HCT116 (cell line): ENCODE data around the gene ATP6V1G3. TPM values are rescaled to one million over a fixed set of nuclear protein-coding genes. Genes with fewer than 3 reads are reported as not detected.

Experiments
- ATAC-seq: fragments of 200-7000 bp; cut with Tn5 transposase; 2 replicates; pipeline ENCODE4 v1.9.1; 2020; ENCODE audit warnings: mild to moderate bottlenecking, moderate library complexity
- BruUV-seq: library from RNA; stranded (reverse); fragments of 400-500 nt; replicated peaks from 2 replicates; lab custom pipeline; 2021; lab: Mats Ljungman, UMichigan
- CTCF ChIA-PET: fragments of 300-600 bp; sonication (Branson Sonifier 250); formaldehyde crosslinking; loops from one replicate; lab custom pipeline; 2021; ENCODE audit warnings: antibody characterized with exemption; lab: Charles Lee
- POLR2A ChIA-PET: fragments of 300-600, 350-600 bp; sonication (Branson Sonifier 250); formaldehyde crosslinking; loops from one replicate; lab custom pipeline; 2021; ENCODE audit warnings: antibody characterized with exemption; lab: Charles Lee
- RAD21 ChIA-PET, 2 experiments: fragments of 300-600 bp; sonication (Branson Sonifier 250); formaldehyde crosslinking; loops; one replicate each; lab custom pipeline; 2023; ENCODE audit warnings: low total read pairs in 2 of 2; ENCODE audit not compliant: uncharacterized antibody in 2 of 2, unreplicated experiment in 2 of 2, low non-redundant PET in 1 of 2; lab: Charles Lee
- DNase-seq: peaks from one replicate; pipeline ENCODE4 v3.0.0-alpha.2; 2010; ENCODE audit warnings: low read depth, low spot score
- H2AFZ ChIP-seq: fragments of 200-600 bp; shearing (Covaris generic), sonication (generic); 2 replicates; pipeline ENCODE4 v1.6.1; 2017; ENCODE audit warnings: low read depth, mixed run types, mixed read lengths, antibody characterized with exemption, low read length; ENCODE audit not compliant: poor library complexity, severe bottlenecking
- H3K27ac ChIP-seq: 2 replicates; pipeline ENCODE4 v1.5.1; 2012; ENCODE audit warnings: low read depth, low read length
- H3K27me3 ChIP-seq: fragments of 200-600 bp; sonication (generic); 2 replicates; pipeline ENCODE4 v1.6.1; 2016; ENCODE audit warnings: mixed run types, low read length, mixed read lengths; ENCODE audit not compliant: insufficient read depth
- H3K36me3 ChIP-seq, 2 experiments: fragments of 200-500 bp in 1 of 2; fragments of 200-600 bp in 1 of 2; sonication (Bioruptor generic) in 1 of 2; sonication (generic) in 1 of 2; 2 replicates each; pipeline versions ENCODE4 v1.5.1 to v1.6.1; 2014 to 2016; ENCODE audit warnings: low read length in 2 of 2, inconsistent platforms in 1 of 2, mixed read lengths in 1 of 2, mixed run types in 1 of 2; ENCODE audit not compliant: insufficient read depth in 2 of 2, control insufficient read depth in 1 of 2
- H3K4me1 ChIP-seq, 2 experiments: fragments of 200-600 bp in 1 of 2; sonication (generic) in 1 of 2; 2 replicates each; pipeline versions ENCODE4 v1.5.1 to v1.6.1; 2012 to 2017; ENCODE audit warnings: low read length in 2 of 2, inconsistent platforms in 1 of 2, mild to moderate bottlenecking in 1 of 2, mixed read lengths in 1 of 2, mixed run types in 1 of 2, moderate library complexity in 1 of 2; ENCODE audit not compliant: insufficient read depth in 2 of 2, control insufficient read depth in 1 of 2
- H3K4me2 ChIP-seq: fragments of 200-600 bp; sonication (generic); 2 replicates; pipeline ENCODE4 v1.6.1; 2017; ENCODE audit warnings: mixed run types, low read length, mixed read lengths
- H3K4me3 ChIP-seq, 2 experiments: fragments of 200-600 bp in 1 of 2; sonication (generic) in 1 of 2; replicated peaks in 1 of 2; 2 replicates each; pipeline ENCODE4 v1.5.1; 2011 to 2016; ENCODE audit warnings: low read length in 2 of 2, control low read depth in 1 of 2, low read depth in 1 of 2, mild to moderate bottlenecking in 1 of 2, mixed read lengths in 1 of 2, mixed run types in 1 of 2
- H3K79me2 ChIP-seq: fragments of 200-600 bp; sonication (generic); 2 replicates; pipeline ENCODE4 v1.6.1; 2017; ENCODE audit warnings: mild to moderate bottlenecking, mixed run types, low read length, moderate library complexity, mixed read lengths; ENCODE audit not compliant: insufficient read depth
- H3K9ac ChIP-seq: fragments of 200-600 bp; sonication (generic); 2 replicates; pipeline ENCODE4 v1.6.1; 2016; ENCODE audit warnings: low read length, mixed read lengths
- H3K9me2 ChIP-seq: fragments of 200-600 bp; sonication (generic), shearing (Covaris generic); 2 replicates; pipeline ENCODE4 v1.6.1; 2017; ENCODE audit warnings: mixed run types, mild to moderate bottlenecking, moderate library complexity; ENCODE audit not compliant: insufficient read depth
- H3K9me3 ChIP-seq, 2 experiments: fragments of 200-500 bp in 1 of 2; fragments of 200-600 bp in 1 of 2; sonication (Bioruptor generic) in 1 of 2; sonication (generic) in 1 of 2; 2 replicates each; pipeline ENCODE4 v1.6.1; 2014 to 2017; ENCODE audit warnings: low read length in 2 of 2, mixed read lengths in 2 of 2, inconsistent platforms in 1 of 2, low read depth in 1 of 2, mild to moderate bottlenecking in 1 of 2, mixed run types in 1 of 2, moderate library complexity in 1 of 2; ENCODE audit not compliant: control insufficient read depth in 1 of 2, insufficient read depth in 1 of 2
- H4K20me1 ChIP-seq: fragments of 200-600 bp; sonication (generic), shearing (Covaris generic); 2 replicates; pipeline ENCODE4 v1.6.1; 2017; ENCODE audit warnings: mixed run types, mild to moderate bottlenecking, moderate library complexity; ENCODE audit not compliant: insufficient read depth
- CEBPB ChIP-seq: IDR thresholded peaks from 2 replicates; pipeline ENCODE4 v1.6.1; 2012; ENCODE audit warnings: low read depth
- EGR1 ChIP-seq: IDR thresholded peaks from 2 replicates; pipeline ENCODE4 v1.6.1; 2012; ENCODE audit warnings: low read depth
- EZH2 ChIP-seq: fragments of 200-600 bp; sonication (generic); IDR thresholded peaks from 2 replicates; pipeline ENCODE4 v1.6.1; 2017; ENCODE audit warnings: antibody characterized with exemption, mixed run types
- EZH2phosphoT487 ChIP-seq: fragments of 200-600 bp; IDR thresholded peaks from 2 replicates; pipeline ENCODE4 v1.6.1; 2018; ENCODE audit warnings: antibody characterized with exemption, borderline replicate concordance
- FOSL1 ChIP-seq: IDR thresholded peaks from 2 replicates; pipeline ENCODE4 v1.6.1; 2012; ENCODE audit warnings: low read depth
- JUND ChIP-seq: IDR thresholded peaks from 2 replicates; pipeline ENCODE4 v1.6.1; 2012
- POLR2A ChIP-seq: IDR thresholded peaks from 2 replicates; pipeline ENCODE4 v1.7.0; 2011; ENCODE audit warnings: borderline replicate concordance; ENCODE audit not compliant: insufficient read depth, insufficient read length; ENCODE audit errors: extremely low read depth
- POLR2AphosphoS5 ChIP-seq: IDR thresholded peaks from 2 replicates; pipeline ENCODE4 v1.6.1; 2011; ENCODE audit warnings: mild to moderate bottlenecking, low read depth, low read length, moderate library complexity
- RAD21 ChIP-seq: IDR thresholded peaks from 2 replicates; pipeline ENCODE4 v1.6.1; 2012; ENCODE audit warnings: low read depth, mild to moderate bottlenecking
- SIN3A ChIP-seq: IDR thresholded peaks from 2 replicates; pipeline ENCODE4 v1.6.1; 2012; ENCODE audit warnings: low read depth
- SP1 ChIP-seq: IDR thresholded peaks from 2 replicates; pipeline ENCODE4 v1.6.1; 2012; ENCODE audit warnings: low read depth
- SRF ChIP-seq: IDR thresholded peaks from 2 replicates; pipeline ENCODE4 v1.6.1; 2012; ENCODE audit warnings: low read depth
- TCF7L2 ChIP-seq: IDR thresholded peaks from 2 replicates; pipeline ENCODE4 v1.7.0; 2011; ENCODE audit warnings: borderline replicate concordance, inconsistent platforms; ENCODE audit not compliant: insufficient read depth, insufficient read length; ENCODE audit errors: extremely low read depth
- YY1 ChIP-seq: IDR thresholded peaks from 2 replicates; pipeline ENCODE4 v1.6.1; 2011; ENCODE audit warnings: low read length, low read depth, moderate library complexity, mild to moderate bottlenecking; ENCODE audit not compliant: insufficient replicate concordance; ENCODE audit errors: extremely low read depth
- ZFX ChIP-seq: fragments of 450-650 bp; IDR thresholded peaks from 2 replicates; pipeline ENCODE4 v1.6.1; 2017
- ZNF274 ChIP-seq: fragments of 200-500 bp; sonication (Bioruptor generic); IDR thresholded peaks from 2 replicates; pipeline ENCODE4 v1.6.1; 2014; ENCODE audit warnings: mild to moderate bottlenecking, low read depth, low read length, inconsistent platforms
- intact Hi-C: fragments of 100-400 bp; cut with micrococcal nuclease; formaldehyde crosslinking; loops from 2 replicates; pipeline ENCODE4 v1.10.0; 2022
- total RNA-seq: library from RNA; stranded (reverse); gene quantifications from one replicate; pipeline ENCODE4 v1.2.1, GENCODE V29; 2021; ENCODE audit not compliant: unreplicated experiment
- TF ChIP-seq, protein P1 (sequence below), 3 experiments: fragments of 200-600 bp in 1 of 3; sonication (generic) in 1 of 3; IDR thresholded peaks in 2 of 3; conservative IDR thresholded peaks in 1 of 3; 2 replicates each; pipeline ENCODE4 v1.5.1; 2012 to 2017; ENCODE audit warnings: low read depth in 2 of 3, low read length in 2 of 3, antibody characterized with exemption in 1 of 3, borderline replicate concordance in 1 of 3, control low read depth in 1 of 3, mild to moderate bottlenecking in 1 of 3, mixed read lengths in 1 of 3, mixed run types in 1 of 3, moderate library complexity in 1 of 3; ENCODE audit not compliant: insufficient read depth in 1 of 3
- TF ChIP-seq, protein P2 (sequence below): IDR thresholded peaks from 2 replicates; pipeline ENCODE4 v1.6.1; 2012

Gene ATP6V1G3
- total RNA-seq, 1 experiment from 2014 or later = not detected

DNA sequence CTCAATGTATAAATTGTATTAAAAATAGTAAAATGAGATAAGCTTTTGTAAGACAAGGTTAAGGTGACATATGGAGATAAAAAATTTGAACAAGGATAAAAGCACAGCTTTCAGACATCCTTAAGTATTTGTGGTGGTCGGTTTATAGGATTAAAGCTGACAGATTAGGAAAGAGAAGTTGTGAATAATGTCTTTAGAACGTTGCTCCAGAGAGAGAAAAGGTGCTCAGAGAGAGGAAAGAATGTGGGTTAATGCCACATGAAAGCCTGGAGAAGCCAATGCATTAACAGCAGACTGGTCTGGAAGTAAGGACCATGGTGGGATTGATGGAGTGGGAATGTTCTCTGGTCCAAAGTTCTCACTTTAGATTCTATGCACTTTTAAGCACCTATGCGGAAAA lies 44.8 kb downstream of the ATP6V1G3 start:
- no peak for TF ChIP-seq SRF
- TF ChIP-seq YY1 = no peak
- no peak for TF ChIP-seq POLR2A
- TF ChIP-seq RAD21 = no peak
- TF ChIP-seq SP1 = no peak
- no peak for TF ChIP-seq EZH2phosphoT487
- no peak for TF ChIP-seq CEBPB
- no peak for TF ChIP-seq TCF7L2
- TF ChIP-seq ZNF274 = no peak
- no peak for TF ChIP-seq EGR1
- no peak for TF ChIP-seq ZFX
- no peaks in the 10 kb centered on the region for H3K27me3 ChIP-seq
- H3K27ac ChIP-seq = no peak overlapping the region
- no peaks in the 10 kb centered on the region for H3K79me2 ChIP-seq
- H2AFZ ChIP-seq = no peak overlapping the region
- BruUV-seq = no TSS peak
- no peak overlapping the region for H3K4me2 ChIP-seq
- no peaks in the 10 kb centered on the region for H3K9me3 ChIP-seq
- ChIA-PET CTCF (no interaction called here), POLR2A (no interaction called here), RAD21 (no interaction called here)
- no peak for DNase-seq
- H3K4me3 ChIP-seq = no peak overlapping the region
- peaks cover 0 to 7% of the 10 kb centered on the region in 2 experiments; a peak in 2 of 4 replicates for H3K4me1 ChIP-seq
- H4K20me1 ChIP-seq = no peaks in the 10 kb centered on the region
- H3K9me2 ChIP-seq = no peaks in the 10 kb centered on the region
- no peak overlapping the region for H3K9ac ChIP-seq
- no peak for ATAC-seq
- intact Hi-C loops = no loop called here
- no peaks in the 10 kb centered on the region for H3K36me3 ChIP-seq

DNA sequence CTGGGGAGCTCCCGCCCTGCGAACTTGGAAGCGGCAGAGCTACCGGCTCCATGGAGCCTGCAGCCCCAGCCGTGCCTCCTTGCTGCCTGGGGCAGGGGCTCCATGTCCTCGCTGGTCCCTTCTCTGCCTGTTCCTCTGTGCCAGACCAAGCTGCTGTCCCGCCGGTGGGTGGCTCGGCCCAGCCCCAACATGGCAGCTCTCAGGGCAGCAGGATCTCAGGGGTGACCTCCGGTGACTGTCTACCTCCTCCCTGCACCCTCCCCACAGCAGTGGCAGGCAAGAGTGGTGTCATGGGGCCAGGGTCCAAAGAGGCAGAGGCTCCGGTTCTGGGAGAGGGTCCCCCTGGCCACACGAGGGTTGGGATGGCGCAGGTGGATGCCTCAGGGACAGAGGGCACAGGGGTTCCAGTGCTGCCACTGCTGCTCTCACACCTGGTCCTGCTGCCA lies 45.8 kb downstream of the ATP6V1G3 start:
- H2AFZ ChIP-seq = no peak overlapping the region
- ChIA-PET RAD21 (no interaction called here), POLR2A (no interaction called here), CTCF (no interaction called here)
- intact Hi-C loops = no loop called here
- H3K4me1 ChIP-seq = peaks cover 0 to 7% of the 10 kb centered on the region in 2 experiments; a peak in 2 of 4 replicates
- no peaks in the 10 kb centered on the region for H3K9me3 ChIP-seq
- BruUV-seq = no TSS peak
- DNase-seq = no peak
- H4K20me1 ChIP-seq = no peaks in the 10 kb centered on the region
- TF ChIP-seq, protein P1, sequence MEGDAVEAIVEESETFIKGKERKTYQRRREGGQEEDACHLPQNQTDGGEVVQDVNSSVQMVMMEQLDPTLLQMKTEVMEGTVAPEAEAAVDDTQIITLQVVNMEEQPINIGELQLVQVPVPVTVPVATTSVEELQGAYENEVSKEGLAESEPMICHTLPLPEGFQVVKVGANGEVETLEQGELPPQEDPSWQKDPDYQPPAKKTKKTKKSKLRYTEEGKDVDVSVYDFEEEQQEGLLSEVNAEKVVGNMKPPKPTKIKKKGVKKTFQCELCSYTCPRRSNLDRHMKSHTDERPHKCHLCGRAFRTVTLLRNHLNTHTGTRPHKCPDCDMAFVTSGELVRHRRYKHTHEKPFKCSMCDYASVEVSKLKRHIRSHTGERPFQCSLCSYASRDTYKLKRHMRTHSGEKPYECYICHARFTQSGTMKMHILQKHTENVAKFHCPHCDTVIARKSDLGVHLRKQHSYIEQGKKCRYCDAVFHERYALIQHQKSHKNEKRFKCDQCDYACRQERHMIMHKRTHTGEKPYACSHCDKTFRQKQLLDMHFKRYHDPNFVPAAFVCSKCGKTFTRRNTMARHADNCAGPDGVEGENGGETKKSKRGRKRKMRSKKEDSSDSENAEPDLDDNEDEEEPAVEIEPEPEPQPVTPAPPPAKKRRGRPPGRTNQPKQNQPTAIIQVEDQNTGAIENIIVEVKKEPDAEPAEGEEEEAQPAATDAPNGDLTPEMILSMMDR (IDR thresholded peaks at IDR 0.05 in 2 of 3, conservative IDR thresholded peaks at IDR 0.05 in 1 of 3; ENCODE audit: borderline replicate concordance in 1 of 3, insufficient read depth in 1 of 3, low read depth in 2 of 3, low read length in 2 of 3) = no peak
- TF ChIP-seq EZH2phosphoT487 = no peak
- TF ChIP-seq POLR2A = no peak
- TF ChIP-seq SIN3A = no peak
- no peak for TF ChIP-seq EZH2
- no peak for TF ChIP-seq FOSL1
- TF ChIP-seq JUND = no peak
- no peak for TF ChIP-seq ZNF274
- no peak for TF ChIP-seq SRF
- no peak for TF ChIP-seq CEBPB
- TF ChIP-seq POLR2AphosphoS5 = no peak
- no peak for TF ChIP-seq YY1
- TF ChIP-seq TCF7L2 = no peak
- no peak for TF ChIP-seq SP1
- no peak for TF ChIP-seq EGR1
- TF ChIP-seq, protein P2, sequence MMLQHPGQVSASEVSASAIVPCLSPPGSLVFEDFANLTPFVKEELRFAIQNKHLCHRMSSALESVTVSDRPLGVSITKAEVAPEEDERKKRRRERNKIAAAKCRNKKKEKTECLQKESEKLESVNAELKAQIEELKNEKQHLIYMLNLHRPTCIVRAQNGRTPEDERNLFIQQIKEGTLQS = no peak
- no peak for TF ChIP-seq RAD21
- no peak overlapping the region for H3K4me3 ChIP-seq
- no peak overlapping the region for H3K27ac ChIP-seq
- no peaks in the 10 kb centered on the region for H3K27me3 ChIP-seq
- no peak for ATAC-seq
- no peaks in the 10 kb centered on the region for H3K36me3 ChIP-seq
- no peak overlapping the region for H3K9ac ChIP-seq
- no peak overlapping the region for H3K4me2 ChIP-seq
- H3K79me2 ChIP-seq = no peaks in the 10 kb centered on the region
- no peaks in the 10 kb centered on the region for H3K9me2 ChIP-seq
